Naive thymus-derived CD8-positive, alpha-beta T cell (primary cell): Measurements from ENCODE around the gene DPYD. TPM values are rescaled to one million over a fixed set of nuclear protein-coding genes. Genes with fewer than 3 reads are reported as not detected.

ENCODE experiments used
- ATAC-seq, 2 donors: fragments of 150-1000 bp; cut with Tn5 transposase in 1 of 2; sonication (Bioruptor Pico), chemical (Tn5 transposase) in 1 of 2; 1 replicate in 1 of 2; 2 replicates in 1 of 2; pipeline ENCODE4 v1.10.0; 2021; ENCODE audit warnings: mild to moderate bottlenecking in 2 of 2, moderate library complexity in 2 of 2
- POLR2A ChIA-PET: fragments of 350-600 bp; sonication (Branson Sonifier 250); formaldehyde crosslinking; loops from one replicate; lab custom pipeline; 2021; ENCODE audit warnings: antibody characterized with exemption; lab: Charles Lee
- DNase-seq, 10 donors: peaks; one replicate each; pipeline versions ENCODE4 v3.0.0 to v3.0.0-alpha.2; 2020 to 2022
- H3K27ac Mint-ChIP-seq, 10 donors: one replicate each; pipeline ENCODE4 v1.8.0; 2020 to 2022; ENCODE audit warnings: mild to moderate bottlenecking in 10 of 10, mixed read lengths in 10 of 10, moderate library complexity in 4 of 10, inconsistent platforms in 1 of 10
- H3K27me3 Mint-ChIP-seq, 5 donors: one replicate each; pipeline ENCODE4 v1.8.0; 2021 to 2022; ENCODE audit warnings: mixed read lengths in 5 of 5
- H3K36me3 Mint-ChIP-seq, 3 donors: one replicate each; pipeline ENCODE4 v1.8.0; 2020 to 2022; ENCODE audit warnings: mixed read lengths in 3 of 3, mild to moderate bottlenecking in 2 of 3, inconsistent platforms in 1 of 3
- H3K4me1 Mint-ChIP-seq, 4 donors: one replicate each; pipeline ENCODE4 v1.8.0; 2021 to 2022; ENCODE audit warnings: mixed read lengths in 4 of 4
- H3K4me3 Mint-ChIP-seq, 10 donors: one replicate each; pipeline ENCODE4 v1.8.0; 2020 to 2022; ENCODE audit warnings: mild to moderate bottlenecking in 10 of 10, mixed read lengths in 10 of 10, moderate library complexity in 6 of 10, inconsistent platforms in 1 of 10
- H3K9me3 Mint-ChIP-seq, 9 donors: one replicate each; pipeline ENCODE4 v1.8.0; 2020 to 2022; ENCODE audit warnings: mixed read lengths in 9 of 9, mild to moderate bottlenecking in 3 of 9, inconsistent platforms in 1 of 9, moderate library complexity in 1 of 9
- polyA plus RNA-seq, 3 donors: library from polyadenylated mRNA; unstranded; fragments of 300-500 nt; fragmentation: Illumina TruSeq; gene quantifications; one replicate each; pipeline ENCODE4 v1.2.3, GENCODE V29; 2021
- total RNA-seq, 8 experiments: library from RNA in 2 of 8; stranded (reverse) in 2 of 8; gene quantifications; one replicate each; pipeline ENCODE4 v1.2.3 and lab custom pipeline; 2021 to 2026

Gene DPYD
- total and polyA plus RNA-seq, 5 experiments from 2014 or later = 24.1 to 40.9 (median 39.3) TPM

DNA sequence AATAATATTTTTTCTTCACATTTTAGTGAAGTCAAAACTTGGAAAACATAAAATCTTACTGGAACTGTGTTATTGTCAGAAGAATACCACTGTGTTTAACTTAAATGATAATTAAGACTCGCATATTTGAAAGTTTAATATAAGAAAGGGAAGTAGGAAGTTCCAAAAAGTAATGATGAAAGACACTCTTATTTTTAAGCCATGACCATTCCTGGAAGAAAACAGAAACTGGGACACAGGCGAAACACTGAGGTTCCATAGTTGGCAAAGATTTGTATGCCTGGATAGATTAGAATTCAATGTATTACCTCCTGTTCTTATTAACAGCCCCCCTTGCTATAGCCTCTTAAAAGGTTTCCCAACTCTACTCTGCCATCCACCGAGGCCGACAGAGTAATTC, 271.2 kb downstream of the DPYD start:
- DNase-seq = no peak
- Mint-ChIP-seq H3K4me3 (no peak overlapping the region), H3K4me1 (peaks cover 0 to 5% (median 1%) of the 10 kb centered on the region in 4 donors), H3K36me3 (peaks cover 37 to 63% (median 38%) of the 10 kb centered on the region in 3 donors), H3K27me3 (no peaks in the 10 kb centered on the region), H3K9me3 (peaks cover 8 to 32% (median 19%) of the 10 kb centered on the region in 9 donors), H3K27ac (no peak overlapping the region)
- ATAC-seq = no peak
- POLR2A ChIA-PET = no interaction called here

GRCh38 chr1:97647776-97648175, 273.1 kb downstream of the DPYD start:
- POLR2A ChIA-PET = no interaction called here
- H3K4me3 Mint-ChIP-seq = no peak overlapping the region
- ATAC-seq (no peak), DNase-seq (no peak)
- peaks cover 3 to 36% (median 24%) of the 10 kb centered on the region in 9 donors for H3K9me3 Mint-ChIP-seq
- peaks cover 0 to 3% (median 0%) of the 10 kb centered on the region in 4 donors for H3K4me1 Mint-ChIP-seq
- no peak overlapping the region for H3K27ac Mint-ChIP-seq
- no peaks in the 10 kb centered on the region for H3K27me3 Mint-ChIP-seq
- H3K36me3 Mint-ChIP-seq = peaks cover 35 to 61% (median 38%) of the 10 kb centered on the region in 3 donors

- peaks cover 38 to 59% (median 39%) of the 10 kb centered on the region in 3 donors for H3K36me3 Mint-ChIP-seq
These were observed 274.8 kb downstream of the DPYD start for GRCh38 chr1:97646071-97646470.

DNA sequence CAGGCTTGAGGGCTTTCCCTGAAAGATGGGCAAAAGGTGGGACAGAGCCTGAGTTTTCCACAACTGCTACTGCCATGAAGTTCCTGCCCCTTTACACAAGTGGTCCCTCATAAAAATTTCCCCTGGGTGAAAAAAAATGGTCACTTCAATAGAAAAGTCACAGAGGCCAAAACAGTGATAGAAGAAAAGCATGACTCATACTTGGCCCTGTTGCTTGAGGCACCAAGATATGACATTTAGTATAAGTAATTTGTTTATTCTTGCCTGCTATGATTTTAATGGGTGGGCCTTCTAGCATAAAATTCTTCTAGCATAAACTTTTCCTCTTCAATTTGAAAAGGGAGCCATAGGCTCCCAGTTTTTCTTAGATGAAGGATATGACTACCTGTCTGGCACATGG, 280.2 kb downstream of the DPYD start:
- Mint-ChIP-seq H3K27ac (no peak overlapping the region), H3K36me3 (peaks cover 11 to 46% (median 35%) of the 10 kb centered on the region in 3 donors), H3K4me1 (peaks cover 0 to 5% (median 0%) of the 10 kb centered on the region in 4 donors), H3K27me3 (no peaks in the 10 kb centered on the region), H3K9me3 (peaks cover 0 to 13% (median 6%) of the 10 kb centered on the region in 9 donors), H3K4me3 (no peak overlapping the region)
- POLR2A ChIA-PET = no interaction called here
- ATAC-seq = no peak
- DNase-seq = no peak

More at GRCh38 chr1:97646071-97646470, 274.8 kb downstream of the DPYD start:
- no peak for ATAC-seq
- H3K4me3 Mint-ChIP-seq = no peak overlapping the region
- H3K4me1 Mint-ChIP-seq = no peaks in the 10 kb centered on the region
- H3K9me3 Mint-ChIP-seq = peaks cover 3 to 36% (median 24%) of the 10 kb centered on the region in 9 donors
- no peaks in the 10 kb centered on the region for H3K27me3 Mint-ChIP-seq
- H3K27ac Mint-ChIP-seq = peak overlapping the region in 1 of 10 donors; percentile 48
- POLR2A ChIA-PET = no interaction called here
- no peak for DNase-seq

DNA sequence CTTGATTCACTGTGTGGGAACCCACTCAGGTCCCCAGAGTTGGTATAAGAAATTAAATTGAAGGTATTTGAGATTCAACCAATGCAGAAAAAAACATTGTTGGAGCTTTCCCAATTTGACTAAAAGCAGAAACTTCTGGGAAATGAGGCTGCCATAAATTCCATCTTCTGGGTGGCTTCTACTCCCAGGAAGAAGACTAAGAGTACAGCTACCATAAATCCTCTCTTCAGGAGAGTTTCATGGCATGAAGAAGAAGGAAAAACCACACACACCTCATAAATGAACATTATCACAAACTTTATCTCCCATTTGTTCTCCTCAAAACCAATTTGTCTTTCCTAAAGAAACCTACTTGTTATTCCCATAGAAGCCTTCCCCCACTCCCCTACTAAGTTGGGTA, 283.9 kb downstream of the DPYD start:
- POLR2A ChIA-PET = no interaction called here
- no peaks in the 10 kb centered on the region for H3K9me3 Mint-ChIP-seq
- H3K4me1 Mint-ChIP-seq = peaks cover 0 to 19% (median 8%) of the 10 kb centered on the region in 4 donors
- peaks cover 11 to 52% (median 38%) of the 10 kb centered on the region in 3 donors for H3K36me3 Mint-ChIP-seq
- DNase-seq = no peak
- no peaks in the 10 kb centered on the region for H3K27me3 Mint-ChIP-seq
- H3K4me3 Mint-ChIP-seq = no peak overlapping the region
- peak overlapping the region in 1 of 10 donors; percentile 8 for H3K27ac Mint-ChIP-seq
- ATAC-seq = no peak

DNA sequence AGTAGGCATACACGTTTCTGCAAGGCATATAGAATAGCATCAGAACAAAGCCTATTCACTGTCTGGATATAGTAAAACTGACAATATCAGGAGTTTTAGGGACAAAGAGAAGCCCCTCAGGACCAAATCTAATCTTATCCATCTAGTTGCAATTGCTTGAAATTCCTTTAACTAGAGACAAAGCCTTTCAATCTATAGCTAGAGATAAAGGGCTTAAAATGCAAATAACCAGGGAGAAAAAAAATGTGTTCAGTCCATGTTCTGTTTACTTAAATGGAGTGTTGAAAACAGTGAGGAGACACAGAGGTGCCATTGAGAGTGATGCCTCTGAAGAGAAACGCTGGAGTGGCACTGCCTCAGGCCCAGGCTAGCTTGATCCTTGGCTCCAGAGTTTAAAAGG, 286.1 kb downstream of the DPYD start:
- DNase-seq (no peak), ATAC-seq (no peak)
- Mint-ChIP-seq H3K36me3 (peaks cover 11 to 51% (median 26%) of the 10 kb centered on the region in 3 donors), H3K4me3 (no peak overlapping the region), H3K4me1 (peaks cover 2 to 28% (median 16%) of the 10 kb centered on the region in 4 donors), H3K27ac (no peak overlapping the region), H3K9me3 (no peaks in the 10 kb centered on the region), H3K27me3 (no peaks in the 10 kb centered on the region)
- POLR2A ChIA-PET = no interaction called here

DNA sequence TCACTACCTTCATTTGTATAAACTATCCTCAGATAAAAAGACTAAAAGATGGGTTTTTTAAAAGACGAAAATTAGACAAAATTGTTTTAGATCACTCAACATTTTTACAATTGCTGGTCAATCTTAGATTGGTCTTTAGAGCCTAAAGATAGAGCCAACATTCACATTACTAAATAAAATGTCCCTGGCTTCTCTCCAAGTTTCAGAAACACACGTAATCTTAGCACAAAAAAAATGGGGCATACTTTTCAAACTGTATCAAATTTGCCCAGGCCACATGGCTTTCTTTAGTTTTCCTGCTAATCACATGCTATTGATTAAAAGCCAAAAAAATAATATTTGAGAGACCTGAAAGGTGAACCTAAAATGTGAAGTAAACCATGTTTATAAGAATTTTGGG, 288.1 kb downstream of the DPYD start:
- no peak for ATAC-seq
- Mint-ChIP-seq H3K27me3 (no peaks in the 10 kb centered on the region), H3K4me3 (no peak overlapping the region), H3K4me1 (peaks cover 2 to 23% (median 16%) of the 10 kb centered on the region in 4 donors), H3K36me3 (peaks cover 7 to 43% (median 18%) of the 10 kb centered on the region in 3 donors), H3K9me3 (no peaks in the 10 kb centered on the region), H3K27ac (no peak overlapping the region)
- POLR2A ChIA-PET = no interaction called here
- no peak for DNase-seq

- Mint-ChIP-seq H3K27me3 (no peaks in the 10 kb centered on the region), H3K36me3 (peaks cover 7 to 40% (median 14%) of the 10 kb centered on the region in 3 donors), H3K9me3 (no peaks in the 10 kb centered on the region), H3K27ac (no peak overlapping the region), H3K4me1 (peaks cover 2 to 23% (median 16%) of the 10 kb centered on the region in 4 donors), H3K4me3 (no peak overlapping the region)
- POLR2A ChIA-PET = no interaction called here
- no peak for DNase-seq
- ATAC-seq = no peak
These were observed 288.8 kb downstream of the DPYD start for GRCh38 chr1:97632075-97632474.

GRCh38 chr1:97630948-97631347, 289.9 kb downstream of the DPYD start:
- Mint-ChIP-seq H3K4me3 (no peak overlapping the region), H3K27ac (no peak overlapping the region)
- ATAC-seq = no peak

GRCh38 chr1:97630281-97630680, 290.6 kb downstream of the DPYD start:
- POLR2A ChIA-PET = no interaction called here
- peak overlapping the region in 4 of 10 donors; percentile 4 to 83 (median 19) for H3K27ac Mint-ChIP-seq
- H3K9me3 Mint-ChIP-seq = no peaks in the 10 kb centered on the region
- peaks cover 2 to 21% (median 16%) of the 10 kb centered on the region in 4 donors for H3K4me1 Mint-ChIP-seq
- no peaks in the 10 kb centered on the region for H3K27me3 Mint-ChIP-seq
- DNase-seq = no peak
- no peak for ATAC-seq
- H3K36me3 Mint-ChIP-seq = peaks cover 5 to 34% (median 12%) of the 10 kb centered on the region in 3 donors
- H3K4me3 Mint-ChIP-seq = no peak overlapping the region

More at GRCh38 chr1:97630948-97631347, 289.9 kb downstream of the DPYD start:
- Mint-ChIP-seq H3K36me3 (peaks cover 7 to 37% (median 14%) of the 10 kb centered on the region in 3 donors), H3K9me3 (no peaks in the 10 kb centered on the region), H3K27me3 (no peaks in the 10 kb centered on the region), H3K4me1 (peaks cover 2 to 23% (median 16%) of the 10 kb centered on the region in 4 donors)
- DNase-seq = peak in 2 of 10 donors; percentile 9 to 14
- POLR2A ChIA-PET = no interaction called here

GRCh38 chr1:97623220-97623619, 297.6 kb downstream of the DPYD start:
- no peak for ATAC-seq
- Mint-ChIP-seq H3K27me3 (no peaks in the 10 kb centered on the region), H3K4me1 (peaks cover 0 to 3% (median 0%) of the 10 kb centered on the region in 4 donors), H3K27ac (no peak overlapping the region), H3K4me3 (no peak overlapping the region), H3K9me3 (peaks cover 0 to 4% (median 0%) of the 10 kb centered on the region in 9 donors), H3K36me3 (peaks cover 5 to 19% (median 16%) of the 10 kb centered on the region in 3 donors)
- POLR2A ChIA-PET = no interaction called here
- no peak for DNase-seq

DNA sequence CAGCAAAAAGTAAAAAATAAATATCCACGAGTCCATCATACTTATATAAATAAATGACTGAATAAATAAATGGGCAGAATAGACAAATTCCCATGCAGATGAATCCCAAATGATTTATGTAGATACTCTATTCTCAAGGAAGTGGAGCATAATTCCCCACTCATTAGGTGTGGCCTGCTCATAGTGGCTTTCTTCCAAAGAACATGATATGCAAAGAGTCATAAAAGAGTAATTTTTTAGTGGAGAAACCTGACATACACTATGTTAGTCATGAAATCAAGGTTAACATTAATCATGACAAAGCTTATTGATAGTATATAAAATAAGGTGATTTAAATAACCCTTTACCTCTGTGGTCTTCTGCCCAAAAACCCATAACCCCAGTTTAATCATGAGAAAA, 298.9 kb downstream of the DPYD start:
- DNase-seq = no peak
- peaks cover 0 to 4% (median 0%) of the 10 kb centered on the region in 9 donors for H3K9me3 Mint-ChIP-seq
- peaks cover 0 to 3% (median 0%) of the 10 kb centered on the region in 4 donors for H3K4me1 Mint-ChIP-seq
- no peaks in the 10 kb centered on the region for H3K27me3 Mint-ChIP-seq
- ATAC-seq = no peak
- POLR2A ChIA-PET = no interaction called here
- H3K36me3 Mint-ChIP-seq = peaks cover 5 to 19% (median 16%) of the 10 kb centered on the region in 3 donors
- no peak overlapping the region for H3K4me3 Mint-ChIP-seq
- no peak overlapping the region for H3K27ac Mint-ChIP-seq

- H3K36me3 Mint-ChIP-seq = peaks cover 5 to 16% (median 16%) of the 10 kb centered on the region in 3 donors
- DNase-seq (no peak), ATAC-seq (no peak)
- H3K27ac Mint-ChIP-seq = no peak overlapping the region
- POLR2A ChIA-PET = no interaction called here
- H3K27me3 Mint-ChIP-seq = no peaks in the 10 kb centered on the region
- H3K4me3 Mint-ChIP-seq = no peak overlapping the region
- peaks cover 0 to 5% (median 0%) of the 10 kb centered on the region in 4 donors for H3K4me1 Mint-ChIP-seq
- H3K9me3 Mint-ChIP-seq = peaks cover 0 to 4% (median 0%) of the 10 kb centered on the region in 9 donors
These were observed 301.1 kb downstream of the DPYD start for GRCh38 chr1:97619706-97620105.
